Fibroblast of gingiva (primary cell): ENCODE data around the gene WASF2.
A peak's percentile ranks its signal among the peaks of the same experiment; 100 is the strongest.

Experiments used
- DNase-seq: peaks from one replicate; pipeline ENCODE4 v3.0.0-alpha.2; 2011; ENCODE audit warnings: low read depth

The WASF2 gene

DNA sequence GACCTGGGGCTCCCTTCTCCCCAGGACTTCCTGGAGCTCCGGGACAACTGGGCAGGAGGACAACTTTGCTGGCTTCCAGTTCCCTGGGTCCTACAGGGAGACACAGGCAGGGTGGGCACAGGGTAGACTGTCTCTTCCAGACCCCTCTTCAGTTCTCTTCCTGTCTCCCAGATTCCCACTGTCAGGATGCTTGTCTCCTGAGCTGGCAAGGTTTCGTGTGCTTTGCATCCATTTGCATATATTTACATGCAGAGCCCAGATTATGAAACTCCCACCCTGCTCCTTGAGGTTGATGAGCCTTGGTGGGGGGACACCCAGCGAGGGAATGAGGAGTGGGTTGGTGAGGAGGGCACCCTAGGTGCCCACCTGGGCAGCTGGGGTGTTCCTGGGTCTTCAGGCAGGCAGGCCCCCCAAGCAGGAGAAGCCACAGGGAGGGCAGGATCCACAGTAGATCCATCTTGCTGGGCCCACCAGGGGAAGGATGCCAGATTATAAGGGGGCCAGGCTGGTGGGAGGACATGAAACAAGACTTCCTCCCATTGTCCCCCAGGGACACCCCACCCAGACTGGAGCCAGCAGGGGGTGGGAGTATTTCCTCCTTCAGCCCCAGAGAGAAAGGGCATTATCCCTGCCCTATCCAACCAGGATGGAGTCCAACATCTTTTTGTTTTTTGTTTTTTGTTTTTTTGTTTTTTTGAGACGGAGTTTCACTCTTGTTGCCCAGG, 115.4 kb downstream of the WASF2 start, which contains the start of gene FCN3:
Gene FCN3 (minus strand): TSS at position 463 of the 725 bp plus-strand sequence. CDS start 6 bp downstream, at position 457.
- DNase-seq, result no peak

DNA sequence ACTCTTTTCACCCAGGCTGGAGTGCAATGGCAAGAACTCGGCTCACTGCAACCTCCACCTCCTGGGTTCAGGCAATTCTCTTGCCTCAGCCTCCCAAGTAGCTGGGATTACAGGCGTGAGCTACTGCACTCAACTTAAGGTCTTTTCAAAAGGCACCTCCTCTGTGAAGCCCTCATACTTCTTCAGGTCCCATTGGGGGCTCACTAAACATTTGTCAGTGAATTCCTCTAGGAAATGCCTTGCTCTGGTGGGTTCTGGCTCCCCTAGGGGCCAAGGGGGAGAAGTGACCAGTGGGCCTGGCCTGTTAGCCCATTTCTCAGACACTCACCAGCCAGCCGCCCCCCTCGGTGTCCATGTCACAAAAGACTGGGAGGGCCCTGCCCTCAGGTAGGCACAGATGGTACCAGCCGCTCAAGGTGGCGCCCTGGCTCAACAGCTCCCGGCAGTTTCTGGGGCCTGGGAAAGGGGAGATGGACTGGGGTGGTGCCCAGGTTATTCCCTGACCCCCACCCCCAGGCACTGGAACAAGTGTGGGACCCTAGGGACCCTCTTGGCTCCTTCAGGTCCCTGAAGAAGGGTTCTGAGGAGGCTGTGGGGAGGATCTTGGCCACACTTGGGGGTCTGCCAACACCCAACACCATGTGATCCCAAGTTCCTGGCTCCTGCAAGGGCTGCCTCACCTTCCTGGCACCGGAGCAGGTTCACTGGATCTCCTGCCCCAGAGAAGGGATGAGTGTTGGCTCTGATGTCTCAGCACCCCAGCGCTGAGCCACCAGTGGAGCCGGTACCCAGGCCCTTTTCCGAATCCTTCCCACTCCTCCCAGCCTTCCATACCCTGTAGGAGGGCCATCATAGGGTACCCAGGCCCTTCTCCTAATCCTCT, 116.9 kb downstream of the WASF2 start:
- DNase-seq, result no peak

DNA sequence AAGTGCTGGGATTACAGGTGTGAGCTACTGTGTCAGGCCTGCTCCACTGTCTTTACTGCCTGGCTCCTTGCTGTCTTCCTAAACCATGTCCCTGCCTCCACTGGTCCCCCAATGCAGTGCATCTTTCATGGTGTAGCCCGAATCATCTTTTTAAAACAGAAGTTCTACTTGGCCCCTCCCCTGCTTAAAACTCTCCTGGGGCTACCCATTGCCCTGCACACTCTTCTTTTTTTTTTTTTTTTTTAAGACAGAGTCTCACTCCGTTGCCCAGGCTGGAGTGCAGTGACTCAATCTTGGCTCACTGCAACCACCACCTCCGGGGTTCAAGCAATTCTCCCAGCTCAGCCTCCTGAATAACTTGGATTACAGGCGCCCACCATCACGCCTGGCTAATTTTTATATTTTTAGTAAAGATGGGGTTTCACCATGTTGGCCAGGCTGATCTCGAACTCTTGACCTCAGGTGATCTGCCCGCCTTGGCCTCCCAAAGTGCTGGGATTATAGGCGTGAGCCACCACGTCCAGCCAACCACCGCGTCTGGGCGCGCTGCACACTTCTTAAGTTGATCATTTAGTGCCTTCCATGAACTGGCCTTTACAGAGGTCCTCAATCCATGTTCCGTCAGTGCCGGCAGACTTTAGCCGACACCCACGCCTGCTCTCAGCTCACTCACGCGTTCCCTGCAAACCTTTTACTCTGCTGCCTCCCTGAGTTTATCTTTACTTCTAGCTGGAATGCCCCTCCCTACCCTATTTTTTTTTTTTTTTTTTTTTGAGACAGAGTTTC, 117.8 kb downstream of the WASF2 start:
- DNase-seq, result no peak

DNA sequence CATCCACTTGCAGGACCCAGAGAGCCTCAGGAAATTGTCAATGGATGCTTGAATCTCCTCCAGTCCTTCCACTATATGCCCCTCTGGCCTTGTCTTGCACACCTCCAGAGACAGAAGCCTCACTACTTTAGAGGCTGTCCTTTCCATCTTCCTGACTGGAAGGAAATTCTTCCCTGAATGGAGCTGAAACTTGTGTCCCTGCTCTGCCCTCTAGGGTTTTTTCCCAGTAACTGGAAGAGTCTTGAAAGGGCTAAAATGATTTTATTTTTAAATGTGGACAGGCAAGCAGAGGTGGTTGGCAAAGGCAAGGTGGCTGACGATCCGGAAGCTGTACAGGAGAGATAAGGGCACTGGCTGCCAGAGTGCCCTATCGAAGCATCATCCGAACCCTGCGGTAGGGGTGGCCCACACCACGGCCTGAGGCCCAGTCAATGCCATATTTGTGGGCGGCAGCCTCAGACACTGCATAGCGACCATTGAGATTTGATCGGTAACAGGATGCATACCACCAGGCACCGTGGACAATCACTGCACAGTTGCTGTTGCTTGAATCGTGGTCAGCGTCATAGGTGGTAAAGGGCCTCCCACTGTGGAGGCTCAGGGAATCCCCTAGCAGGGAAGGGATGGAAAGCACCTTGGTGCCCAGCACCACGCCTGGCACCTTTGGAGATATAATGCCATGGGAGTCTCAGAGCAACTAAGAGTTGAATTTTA, 120.9 kb downstream of the WASF2 start:
- no peak for DNase-seq

DNA sequence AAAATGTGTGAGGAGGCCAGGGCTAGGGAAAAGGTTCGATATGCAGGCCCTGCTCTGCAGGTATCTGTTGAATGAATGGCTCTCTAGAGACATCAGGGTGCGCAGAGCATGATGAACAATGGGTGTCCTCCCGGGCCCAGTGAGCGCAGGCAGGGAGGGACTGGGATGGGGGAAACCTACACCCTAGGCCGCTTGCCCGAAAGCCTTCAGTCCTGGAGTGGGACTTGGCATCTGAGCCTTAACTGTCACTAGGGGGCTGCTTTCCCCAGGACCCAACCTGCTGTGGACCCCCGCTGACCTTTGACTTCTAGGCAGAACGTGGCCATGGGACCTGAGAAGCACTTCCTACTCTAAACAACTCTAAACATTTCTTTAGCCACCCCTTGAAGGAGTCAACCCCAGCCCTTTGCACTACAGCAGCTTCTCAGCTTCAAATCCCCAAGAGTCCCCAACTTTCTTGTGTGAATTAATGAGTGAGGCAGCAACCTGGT, 122.8 kb downstream of the WASF2 start:
- DNase-seq, result no peak

DNA sequence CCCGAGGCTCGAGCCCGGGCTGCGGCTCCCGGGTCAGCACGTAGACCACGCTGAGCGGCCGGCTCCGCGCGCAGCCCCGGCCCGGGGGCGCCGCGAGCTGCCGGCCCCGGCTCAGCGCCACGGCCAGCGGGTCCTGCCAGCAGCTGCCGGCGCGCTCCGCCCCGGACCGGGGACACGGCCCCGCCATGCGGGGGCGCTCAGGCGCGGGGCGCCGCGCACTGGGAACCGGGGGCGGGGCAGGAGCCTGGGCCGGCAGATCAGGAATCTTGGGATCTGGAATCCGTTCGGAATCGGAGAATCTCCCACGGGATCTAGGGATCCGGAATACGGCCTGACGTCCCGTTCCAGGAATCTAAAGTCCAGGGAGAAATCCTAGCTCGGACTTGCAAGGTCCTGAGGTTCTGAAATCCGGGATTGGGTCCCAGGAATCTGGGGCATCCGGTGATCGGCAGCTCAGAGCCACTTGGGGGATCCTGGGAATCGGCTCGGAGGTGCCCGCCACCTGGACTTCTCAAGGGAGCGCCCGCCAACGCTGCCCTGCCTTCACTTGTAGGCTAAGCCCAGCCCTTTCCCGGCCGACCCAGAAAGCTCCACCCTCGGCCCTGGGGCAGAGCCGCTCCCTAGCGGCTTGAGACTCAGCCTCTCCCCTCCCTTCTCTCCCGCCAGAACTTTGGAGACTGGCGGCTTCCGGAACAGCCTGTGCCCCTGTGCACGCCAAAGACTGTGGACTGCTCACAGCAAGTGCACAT, 123.4 kb downstream of the WASF2 start, which contains the start of gene MAP3K6:
Gene MAP3K6 (minus strand): TSS at position 551 of the 749 bp plus-strand sequence. CDS start 364 bp downstream, at position 187.
- DNase-seq, result peak; percentile 81

DNA sequence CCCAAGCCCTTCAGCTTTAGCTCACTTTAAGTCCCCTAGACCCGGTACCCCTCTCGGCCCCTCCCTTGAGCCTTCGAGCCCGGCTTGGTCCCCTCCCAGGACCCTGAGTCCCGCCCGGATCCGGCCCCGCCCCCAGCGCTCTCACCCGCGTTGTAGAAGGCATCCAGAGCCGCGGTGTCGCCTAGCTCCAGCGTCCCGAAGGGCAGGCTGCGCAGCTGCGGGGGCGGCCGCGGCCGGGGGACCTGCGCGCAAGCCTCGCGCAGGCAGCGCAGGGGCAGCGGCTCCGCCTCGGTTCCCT, 123.9 kb downstream of the WASF2 start:
- peak; percentile 78 for DNase-seq

DNA sequence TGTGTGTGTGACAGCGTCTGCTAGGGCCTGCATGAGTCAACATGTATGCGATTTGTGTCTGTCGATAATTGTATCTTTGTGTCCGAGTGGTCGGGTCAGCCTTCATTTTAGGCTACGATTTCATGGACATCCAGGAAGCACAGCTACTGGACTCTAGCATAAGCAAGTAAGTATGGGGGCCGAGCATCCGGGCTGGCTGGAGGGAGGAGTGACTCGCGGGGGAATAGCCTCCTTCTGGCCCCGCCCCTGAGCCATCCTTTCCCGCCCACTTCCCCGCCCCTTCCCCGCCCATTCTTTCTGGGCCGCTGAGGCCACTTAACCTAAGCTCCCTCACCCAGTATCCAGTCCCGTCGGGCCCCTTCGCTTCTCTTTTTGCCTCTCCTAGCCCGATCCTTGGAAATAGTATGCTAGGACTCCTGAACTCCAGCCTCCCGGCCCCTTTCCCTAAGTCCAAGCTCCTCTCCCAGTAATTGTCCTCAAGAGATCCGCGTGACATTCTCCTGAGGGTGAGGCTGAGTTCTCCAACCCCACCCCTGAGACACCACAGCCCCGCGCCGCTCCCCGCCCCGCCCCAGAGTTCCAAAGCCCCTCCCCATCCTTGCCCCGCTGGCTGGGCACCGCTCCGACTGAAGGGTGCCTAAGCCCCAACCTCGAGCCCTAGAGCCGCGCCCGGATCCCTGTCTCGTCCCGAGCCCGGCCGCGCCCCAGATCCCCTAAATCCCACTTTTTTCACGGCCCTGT, 124.4 kb downstream of the WASF2 start:
- peak; percentile 90 for DNase-seq

DNA sequence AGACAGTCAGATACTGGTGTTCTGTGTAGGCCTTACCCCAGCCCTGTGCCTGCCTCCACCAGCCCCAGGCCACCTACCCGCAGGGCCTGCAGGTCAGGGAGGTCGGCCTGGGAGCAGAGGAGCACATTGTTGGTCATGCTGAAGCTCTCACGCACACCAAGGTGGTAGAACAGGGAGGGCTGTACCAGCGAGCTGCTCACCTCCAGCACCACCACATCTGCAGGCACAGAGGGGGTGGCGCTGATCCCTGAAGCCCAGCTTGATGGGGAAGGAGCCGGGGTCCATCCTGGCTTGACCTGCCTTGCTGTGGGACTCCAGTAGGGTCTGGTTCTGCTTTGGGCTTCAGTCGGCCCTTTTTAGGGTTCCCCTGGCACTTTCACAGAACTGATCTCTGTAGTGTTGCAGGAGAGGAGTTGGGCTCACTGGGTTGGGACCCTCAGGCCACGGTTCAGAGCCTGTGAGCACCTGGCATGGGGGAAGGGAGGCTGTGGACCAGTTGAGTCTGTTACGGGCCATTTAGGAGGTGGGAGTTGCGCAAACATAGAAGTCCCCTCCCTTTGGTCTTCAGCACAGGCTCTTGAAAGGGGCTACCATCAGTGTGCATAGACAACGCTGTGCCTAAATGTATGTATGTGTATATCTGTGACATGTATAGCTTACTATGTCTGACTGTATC, 125.1 kb downstream of the WASF2 start:
- no peak for DNase-seq

DNA sequence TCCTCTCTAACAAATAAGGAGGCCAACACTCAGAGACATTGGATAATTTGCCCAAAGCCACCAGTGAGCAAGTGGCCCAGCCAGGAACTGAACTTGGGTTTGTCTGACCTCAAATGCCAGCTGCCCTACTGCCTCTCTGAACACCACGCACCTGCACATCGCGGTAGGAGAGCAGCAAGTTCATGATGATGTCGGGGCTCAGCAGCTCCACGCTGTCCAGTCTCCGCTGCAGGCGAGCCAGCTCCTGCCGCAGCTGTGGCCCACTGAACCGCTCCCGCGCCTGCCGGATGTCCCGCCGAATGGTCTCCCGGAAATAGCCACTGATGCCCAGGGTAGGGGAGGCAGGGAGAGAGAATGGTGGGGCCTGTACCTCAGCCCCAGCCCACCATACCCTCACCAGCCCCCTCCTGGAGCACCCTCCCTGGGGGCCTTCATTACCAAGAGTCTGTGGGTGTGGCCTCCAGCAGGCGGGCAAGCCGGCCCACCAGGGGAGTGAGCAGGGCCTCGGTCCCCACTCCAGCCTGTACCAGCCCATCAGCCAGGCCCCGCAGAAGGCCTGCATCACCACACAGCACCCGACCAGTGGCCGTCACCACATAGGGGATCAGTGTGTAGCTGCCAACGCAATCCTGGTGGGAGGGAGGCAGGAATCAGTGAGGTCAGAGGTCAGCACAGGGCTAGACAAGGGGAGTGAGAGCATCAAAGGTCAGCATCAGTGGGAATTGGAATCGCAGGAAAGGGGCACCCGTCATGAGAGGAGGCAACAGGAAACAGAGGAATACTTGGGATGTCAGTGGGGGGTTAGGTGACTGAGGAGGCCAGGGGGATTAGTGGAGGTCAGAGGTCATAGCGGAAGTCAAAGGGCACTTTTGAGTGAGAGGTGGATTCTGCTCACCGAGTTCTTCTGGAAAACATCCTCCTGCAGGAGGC, 125.9 kb downstream of the WASF2 start:
- no peak for DNase-seq

DNA sequence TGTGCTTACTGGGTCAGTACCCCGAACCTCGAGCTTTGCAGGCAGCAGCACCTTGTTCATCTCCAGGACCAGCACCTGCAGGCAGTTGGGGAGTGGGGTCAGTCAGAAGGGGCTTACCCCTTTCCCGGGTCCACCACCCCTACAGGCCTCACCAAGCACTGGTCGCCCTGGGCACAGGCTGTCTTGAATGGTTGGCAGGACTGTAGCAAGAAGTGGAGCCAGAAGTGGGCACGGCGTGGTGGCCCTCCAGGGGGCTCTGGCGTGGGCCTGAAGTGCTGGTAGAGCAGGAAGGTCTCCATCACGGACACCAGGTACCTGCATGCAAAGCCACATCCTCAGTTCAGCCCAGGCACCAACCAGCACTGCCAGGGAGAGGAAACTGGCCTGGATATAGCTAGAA, 128.4 kb downstream of the WASF2 start:
- DNase-seq, result no peak

DNA sequence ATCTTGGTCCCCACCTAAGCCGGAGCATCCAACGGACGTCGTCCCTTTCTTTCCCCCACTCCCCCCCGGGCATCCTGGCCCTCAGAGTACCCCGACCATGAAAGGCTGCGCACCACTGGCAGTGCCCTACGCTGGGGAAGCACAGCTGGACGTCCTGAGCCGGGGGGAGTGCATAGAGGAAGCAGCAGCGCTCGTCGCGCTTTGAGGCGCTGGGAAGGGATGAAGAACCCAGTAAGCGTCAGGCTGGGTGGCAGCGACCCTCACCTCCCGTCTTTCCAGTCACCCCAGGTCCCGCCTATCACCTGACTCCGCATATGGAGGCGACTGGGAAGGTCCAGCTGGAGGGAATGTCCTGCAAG, 128.9 kb downstream of the WASF2 start:
- DNase-seq, result no peak

DNA sequence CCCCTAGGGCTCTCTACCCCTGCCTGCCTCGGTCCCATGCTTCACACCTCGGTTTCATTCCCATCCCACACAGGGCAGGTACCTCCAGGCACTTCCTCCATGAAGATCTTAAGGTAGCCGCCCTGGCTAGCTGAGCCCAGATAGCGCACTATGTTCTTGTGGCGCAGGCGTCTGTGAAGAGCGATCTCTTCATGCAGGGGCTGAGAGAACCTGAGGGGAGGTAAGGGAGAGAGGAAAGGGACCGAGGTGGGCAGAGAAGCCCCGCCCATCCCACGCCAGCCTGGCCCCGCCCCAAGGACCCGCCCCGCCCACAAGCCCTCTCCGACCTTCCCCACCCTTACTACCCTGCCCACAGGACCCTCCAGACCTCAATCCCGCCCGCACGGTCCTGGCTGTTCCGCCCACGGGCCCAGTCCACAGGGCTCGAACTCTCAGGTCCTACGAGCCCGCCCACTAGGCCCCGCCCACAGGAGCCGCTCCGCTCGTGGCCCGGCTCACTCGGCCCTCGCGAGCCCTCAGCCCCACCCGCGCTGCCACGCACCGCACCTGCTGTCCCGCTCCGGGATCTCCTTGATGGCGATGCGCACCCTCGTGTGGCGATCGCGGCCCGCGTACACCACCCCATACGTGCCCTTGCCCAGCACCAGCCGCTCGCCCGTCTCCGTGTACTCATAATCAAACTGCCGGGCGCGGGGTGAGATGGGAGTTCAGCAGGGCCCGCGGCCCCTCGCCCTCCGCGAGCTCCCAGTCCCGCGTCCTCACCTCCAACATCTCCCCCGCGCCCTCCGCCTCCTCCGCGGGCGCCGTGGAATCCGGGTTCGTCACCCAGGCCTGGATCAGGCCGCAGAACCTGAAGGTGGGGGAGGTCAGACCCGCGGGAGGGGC, 129.6 kb downstream of the WASF2 start:
- DNase-seq, result no peak

DNA sequence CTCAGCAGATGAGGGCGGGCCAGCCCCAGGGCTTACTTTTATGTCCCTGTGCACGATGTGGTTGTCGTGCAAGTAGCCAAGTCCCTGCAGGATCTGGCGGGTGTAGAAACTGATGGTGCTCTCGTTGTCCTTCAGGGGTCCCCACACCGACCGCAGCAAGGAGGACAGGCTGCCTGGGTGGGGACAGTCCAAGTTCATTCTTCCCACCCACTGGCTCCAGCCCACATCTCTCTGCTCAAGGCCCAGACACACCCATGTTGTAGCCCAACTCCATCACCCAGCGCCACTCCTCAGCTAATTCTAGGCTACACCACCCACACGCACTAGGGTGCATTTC, 130.2 kb downstream of the WASF2 start:
- DNase-seq, result no peak

DNA sequence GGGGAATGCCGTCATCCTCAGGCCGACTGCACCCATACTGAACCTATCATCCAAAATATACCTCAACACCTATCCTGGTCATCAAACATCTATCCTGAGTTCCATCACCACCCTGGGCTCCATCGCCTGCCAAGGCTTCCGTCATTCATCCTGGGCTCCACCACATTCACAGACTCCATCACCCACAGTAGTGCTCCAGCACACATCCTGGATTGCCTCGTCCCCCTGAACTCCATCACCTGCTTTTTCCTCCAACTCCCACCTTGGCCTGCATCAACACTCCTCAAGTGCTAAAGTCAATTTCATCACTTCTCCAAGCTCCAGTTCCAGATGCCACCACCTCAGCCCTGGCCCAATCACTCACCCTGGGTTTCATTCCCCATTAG, 131.0 kb downstream of the WASF2 start:
- no peak for DNase-seq

DNA sequence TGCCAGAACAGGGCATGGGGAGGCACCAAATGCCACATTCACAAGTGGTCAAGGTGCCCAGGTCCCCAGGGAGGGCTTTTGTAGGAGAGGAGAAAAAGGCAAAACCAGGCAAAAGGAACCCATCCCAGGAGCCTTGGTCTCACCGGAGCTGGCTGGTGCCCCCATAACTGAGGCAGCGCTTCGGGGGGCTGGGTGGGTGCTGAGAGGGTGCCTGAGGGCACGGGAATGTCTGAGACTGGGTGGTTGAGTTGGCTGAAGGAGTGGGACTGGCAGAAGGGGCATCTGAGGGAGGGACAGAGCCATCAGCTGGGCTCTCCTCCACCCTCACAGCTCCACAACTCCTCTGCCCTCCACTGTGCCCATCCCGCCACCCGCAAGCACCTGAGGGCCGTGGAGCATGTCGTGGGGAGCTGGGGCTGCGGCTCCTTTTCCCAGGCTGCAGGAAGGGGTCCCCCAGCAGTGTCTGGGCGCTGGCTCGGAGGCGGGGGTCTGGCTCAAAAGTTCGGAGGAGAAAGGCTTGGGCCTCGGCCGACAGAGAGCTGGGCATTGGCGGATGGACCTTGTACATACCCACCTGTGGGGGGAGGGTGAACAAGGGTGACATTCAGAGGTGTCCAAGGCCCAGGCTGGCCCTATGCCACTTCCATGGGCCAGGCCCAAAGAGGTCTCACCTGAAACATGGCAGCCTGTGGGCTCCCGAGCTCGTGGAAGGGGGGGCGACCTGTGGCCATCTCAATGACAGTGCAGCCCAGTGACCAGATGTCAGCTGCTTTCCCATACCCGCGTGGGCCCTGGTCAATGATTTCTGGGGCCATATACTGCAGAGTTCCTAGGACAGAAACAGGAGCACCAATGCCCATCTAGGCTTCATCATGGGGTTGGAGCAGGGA, 131.7 kb downstream of the WASF2 start:
- no peak for DNase-seq
